OCI-M2 (cell line): ENCODE data around the gene CPSF6.
"Not testable (repeated sequence)": the region's sequence is repeated elsewhere in the genome, so short reads cannot be mapped to it uniquely, and the experiment has no call there.

Experiments used
- DNase-seq: peaks from one replicate; lab custom pipeline; 2025; ENCODE audit not compliant: unreplicated experiment; lab: John Stamatoyannopoulos, UW

Gene CPSF6

DNA sequence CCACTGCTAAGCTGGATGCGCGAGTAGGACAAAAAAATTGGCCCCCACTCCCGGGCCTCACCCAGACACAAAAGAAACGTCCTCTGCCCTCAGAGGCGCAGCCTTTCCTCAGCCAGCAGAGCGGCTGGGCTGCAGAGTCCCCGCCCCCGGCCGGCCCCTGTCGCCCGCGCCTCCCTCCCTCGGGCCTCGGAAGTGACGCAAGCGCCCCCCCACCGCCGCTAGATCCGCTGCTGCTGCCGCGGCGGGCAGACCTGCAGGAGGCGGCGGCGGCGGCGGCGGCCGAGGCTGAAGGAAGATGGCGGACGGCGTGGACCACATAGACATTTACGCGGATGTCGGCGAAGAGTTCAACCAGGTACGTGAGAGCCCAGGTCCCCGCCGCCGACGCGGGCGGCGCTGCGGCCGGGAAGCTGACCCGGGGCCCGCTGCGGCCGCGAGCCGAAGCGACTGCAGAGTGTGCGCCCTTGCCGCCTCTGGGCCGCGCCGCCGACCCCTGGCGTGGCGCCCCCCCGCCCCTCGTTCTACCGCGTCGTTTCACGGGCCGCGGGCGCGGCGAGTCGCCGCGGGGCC lies at the start of gene CPSF6:
Gene CPSF6, plus strand, starts transcription at position 218 of the 570 bp plus-strand sequence. Its CDS starts 78 bp downstream, at position 296.
- DNase-seq: peak; percentile 47

DNA sequence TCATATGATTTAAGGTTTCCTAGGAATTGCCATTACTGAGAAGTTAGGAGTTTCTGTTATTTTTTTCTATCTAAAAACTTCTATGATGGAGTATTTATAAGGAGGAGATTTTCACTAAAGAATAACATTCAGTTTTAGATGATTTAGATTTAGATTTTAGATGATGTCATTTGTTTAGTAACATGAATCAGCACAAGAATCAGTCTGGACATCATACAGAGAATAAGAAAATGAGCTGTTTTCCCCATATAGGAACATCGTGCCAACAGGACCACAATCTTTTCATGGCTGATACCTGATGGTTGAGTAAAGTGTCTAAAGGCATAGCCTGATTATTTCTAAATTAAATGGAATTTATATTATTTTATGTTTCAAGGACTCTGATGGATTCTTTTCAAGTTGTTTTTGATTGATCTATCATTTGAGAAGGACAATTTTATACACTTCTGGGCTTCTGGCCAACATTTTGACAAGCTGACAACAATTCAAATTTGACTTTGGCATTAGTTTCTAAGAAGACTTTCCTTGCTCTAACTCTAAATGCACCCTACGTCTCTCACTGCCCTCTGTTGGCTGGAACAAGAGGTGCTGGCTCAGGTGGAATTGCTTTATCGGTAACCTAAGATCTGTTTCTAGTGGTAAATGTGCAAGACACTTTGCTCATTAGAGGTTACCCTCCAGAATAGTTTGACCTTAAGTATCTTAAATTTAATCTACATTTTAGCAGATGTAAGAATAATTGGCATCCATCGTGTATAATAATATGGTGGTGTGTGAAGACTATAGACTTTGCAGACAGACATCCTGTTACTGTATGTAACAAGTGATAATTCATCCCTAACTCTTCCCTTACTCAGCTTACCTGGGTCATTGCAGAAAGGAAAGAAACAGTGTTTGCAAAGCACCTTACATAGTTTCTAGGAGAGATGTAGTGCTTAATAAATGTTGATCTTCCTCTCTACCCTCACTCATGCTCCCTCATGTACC lies 42.8 kb upstream of the CPSF6 start:
- DNase-seq: no peak

DNA sequence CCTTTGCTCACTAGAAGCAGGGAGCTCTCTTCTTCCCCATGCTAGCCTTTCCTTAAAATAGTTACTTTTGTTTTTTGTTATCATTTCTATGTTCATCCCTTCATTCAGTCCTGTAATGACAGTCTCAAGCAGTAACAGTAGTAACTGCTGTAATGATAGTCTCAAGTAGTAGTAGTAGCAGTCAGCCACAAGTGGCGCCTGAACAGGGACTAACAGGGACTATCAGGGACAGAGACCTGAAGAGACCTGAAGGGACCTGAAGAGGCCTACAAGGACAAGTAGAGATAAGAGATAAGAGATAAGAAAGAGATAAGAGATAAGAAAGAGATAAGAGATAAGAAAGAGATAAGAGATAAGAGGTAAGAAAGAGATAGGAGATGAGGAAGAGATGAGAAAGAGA lies 39.4 kb upstream of the CPSF6 start:
- DNase-seq: not testable (repeated sequence)

- DNase-seq: no peak
Observed at GRCh38 chr12:69204191-69204590, 35.2 kb upstream of the CPSF6 start.

DNA sequence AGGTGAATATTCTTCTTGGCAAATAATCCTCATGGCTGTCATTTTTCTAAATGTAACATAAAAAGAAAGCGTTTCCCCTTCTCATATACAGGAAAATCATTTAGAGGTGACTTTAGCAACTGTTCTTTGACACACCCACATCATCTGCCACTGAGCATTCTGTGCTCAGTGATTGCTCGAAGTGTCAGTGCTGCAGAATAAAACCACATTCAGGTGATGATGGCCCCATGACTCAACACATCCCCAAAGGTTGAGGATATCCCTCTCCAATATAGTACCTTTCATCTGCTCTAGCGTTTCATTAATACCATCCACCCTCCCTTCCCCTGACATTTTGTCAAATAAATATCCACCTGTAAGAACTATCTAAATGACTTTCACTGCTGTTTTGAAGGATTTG lies 28.7 kb upstream of the CPSF6 start:
- no peak for DNase-seq

- no peak for DNase-seq
Observed at GRCh38 chr12:69211160-69211559, 28.2 kb upstream of the CPSF6 start.

- no peak for DNase-seq
Observed at GRCh38 chr12:69214169-69214568, 25.2 kb upstream of the CPSF6 start.

DNA sequence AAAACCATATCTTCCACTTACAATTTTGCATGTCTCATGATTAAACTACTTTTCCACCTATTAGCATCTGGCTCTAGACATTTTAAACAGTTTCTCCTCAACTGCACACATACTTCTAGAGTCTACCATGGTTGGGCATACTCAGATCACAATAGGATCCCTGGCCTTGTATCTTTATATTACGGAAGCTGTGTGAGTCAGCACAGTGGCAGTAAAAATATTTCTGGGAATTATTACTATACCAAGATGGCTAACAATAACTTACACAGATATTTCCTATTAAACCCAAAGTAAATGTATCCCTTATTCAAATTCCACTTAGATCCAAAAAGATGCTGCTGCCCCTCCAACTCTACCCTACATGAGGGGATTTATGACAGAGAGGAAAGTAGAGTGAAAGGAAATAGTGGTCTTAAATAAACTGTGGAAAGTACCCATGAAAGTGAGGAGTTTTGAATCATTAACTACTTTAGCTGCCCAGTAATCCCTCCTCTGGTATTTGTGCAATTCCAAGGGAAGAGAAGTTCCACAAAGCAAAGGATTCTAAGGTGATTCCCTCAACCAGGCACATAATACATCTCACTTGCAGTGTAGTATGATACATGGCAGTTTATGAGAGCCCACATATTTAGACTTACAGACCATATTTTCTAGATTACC lies 14.0 kb upstream of the CPSF6 start:
- DNase-seq: no peak

DNA sequence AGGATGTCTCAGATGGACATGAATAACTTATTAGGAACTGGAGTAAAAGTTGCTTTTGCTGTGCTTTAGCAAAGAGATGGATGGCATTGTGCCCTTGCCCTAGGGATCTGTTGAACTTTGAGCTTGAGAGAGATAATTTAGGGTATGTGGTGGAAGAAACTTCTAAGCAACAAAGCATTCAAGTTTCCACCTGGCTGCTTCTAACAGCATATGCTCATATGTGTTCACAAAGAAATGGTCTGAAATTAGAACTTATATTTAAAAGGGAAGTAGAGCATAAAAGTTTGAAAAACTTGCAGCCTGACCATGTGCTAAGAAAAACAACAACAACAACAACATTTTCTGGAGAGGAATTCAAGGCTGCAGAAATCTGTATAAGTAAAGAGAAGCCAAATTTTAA lies 7.9 kb upstream of the CPSF6 start:
- DNase-seq: no peak

DNA sequence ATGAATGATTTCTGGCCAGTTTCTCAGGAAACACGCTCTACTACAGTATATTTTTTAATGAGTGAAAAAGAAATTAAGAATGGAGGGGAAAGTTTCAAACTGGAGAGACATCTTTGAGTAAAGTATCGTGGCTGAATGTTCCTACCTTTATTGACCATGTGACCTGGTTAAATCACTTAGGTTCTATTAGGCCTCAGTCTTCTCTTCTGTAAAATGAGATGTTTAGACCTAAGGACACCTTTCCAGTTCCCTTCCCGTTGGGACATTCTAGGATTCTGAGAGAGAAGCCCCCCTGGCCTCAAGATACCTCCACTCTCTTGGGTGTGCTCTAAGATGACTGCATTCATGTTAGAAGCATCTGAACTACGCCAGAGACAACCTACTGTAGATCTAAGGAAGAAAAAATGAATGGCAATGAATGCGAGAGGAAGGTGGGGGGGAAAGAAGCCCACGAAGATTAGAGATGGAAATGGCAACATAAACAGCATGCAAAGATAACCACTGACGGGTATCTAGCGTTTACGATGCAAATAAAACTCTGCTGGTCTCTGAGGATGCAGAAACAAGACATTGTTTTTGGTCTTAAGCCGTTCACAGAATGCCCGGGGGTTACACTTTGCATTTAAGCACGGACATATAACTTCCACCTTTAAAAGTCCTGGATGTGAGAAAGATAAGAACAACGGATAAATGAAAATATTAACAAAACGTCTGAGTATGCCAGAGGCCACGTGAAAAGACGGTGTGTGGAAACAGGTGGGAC lies 599 bp upstream of the CPSF6 start:
- DNase-seq: no peak

GRCh38 chr12:69239922-69240630 lies 707 bp downstream of the CPSF6 start:
- no peak for DNase-seq

- no peak for DNase-seq
Observed at GRCh38 chr12:69240631-69240995, 1.2 kb downstream of the CPSF6 start.

GRCh38 chr12:69241438-69242092 lies 2.2 kb downstream of the CPSF6 start:
- no peak for DNase-seq

DNA sequence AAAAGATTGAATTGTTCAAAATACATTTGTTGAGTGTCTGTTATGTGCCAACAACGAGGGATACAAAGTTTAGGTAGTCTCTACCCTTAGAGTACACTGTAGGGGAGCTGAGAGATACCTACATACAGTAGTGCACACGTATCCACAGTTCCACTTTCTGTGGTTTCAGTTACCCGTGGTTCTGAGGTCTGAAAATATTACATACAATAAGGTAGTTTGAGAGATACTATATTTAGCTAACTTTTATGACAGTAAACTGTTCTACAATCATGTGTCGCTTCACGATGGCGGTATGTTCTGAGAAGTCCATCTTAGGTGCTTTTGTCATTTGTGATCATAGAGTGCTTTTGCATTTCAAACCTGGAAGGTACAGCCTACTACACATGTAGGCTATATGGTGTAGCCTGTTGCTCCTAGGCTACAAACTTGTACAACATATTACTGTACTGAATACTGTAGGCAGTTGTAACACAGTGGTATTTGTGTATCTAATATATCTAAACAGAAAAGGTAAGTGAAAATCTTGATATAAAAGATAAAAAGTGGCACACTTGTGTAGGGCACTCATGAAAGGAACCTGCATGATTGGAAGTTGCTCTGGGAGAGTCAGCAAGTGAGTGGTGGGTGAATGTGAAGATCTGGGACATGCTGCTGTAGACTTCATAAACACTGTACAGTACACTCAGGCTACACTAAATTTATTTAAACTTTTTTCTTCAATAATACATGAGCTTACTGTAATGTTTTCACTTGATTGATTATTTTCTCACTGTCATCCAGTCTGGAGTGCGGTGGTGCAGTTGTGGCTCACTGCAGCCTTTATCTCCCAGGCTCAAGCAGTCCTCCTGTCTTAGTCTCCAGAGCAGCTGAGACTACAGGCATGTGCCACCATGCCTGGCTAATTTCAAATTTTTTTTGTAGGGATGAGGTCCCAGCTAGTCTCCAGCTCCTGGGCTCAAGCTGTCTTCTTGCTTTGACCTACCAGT lies 4.0 kb downstream of the CPSF6 start:
- DNase-seq: no peak

GRCh38 chr12:69247268-69248018 lies 8.1 kb downstream of the CPSF6 start:
- DNase-seq: no peak

- DNase-seq: no peak
Observed at GRCh38 chr12:69252033-69252432, 12.7 kb downstream of the CPSF6 start.

- no peak for DNase-seq
Observed at GRCh38 chr12:69254046-69254445, 14.7 kb downstream of the CPSF6 start.

- DNase-seq: no peak
Observed at GRCh38 chr12:69254862-69255261, 15.5 kb downstream of the CPSF6 start.
